ENCODE results near the gene KAT8.

The KAT8 gene

DNA sequence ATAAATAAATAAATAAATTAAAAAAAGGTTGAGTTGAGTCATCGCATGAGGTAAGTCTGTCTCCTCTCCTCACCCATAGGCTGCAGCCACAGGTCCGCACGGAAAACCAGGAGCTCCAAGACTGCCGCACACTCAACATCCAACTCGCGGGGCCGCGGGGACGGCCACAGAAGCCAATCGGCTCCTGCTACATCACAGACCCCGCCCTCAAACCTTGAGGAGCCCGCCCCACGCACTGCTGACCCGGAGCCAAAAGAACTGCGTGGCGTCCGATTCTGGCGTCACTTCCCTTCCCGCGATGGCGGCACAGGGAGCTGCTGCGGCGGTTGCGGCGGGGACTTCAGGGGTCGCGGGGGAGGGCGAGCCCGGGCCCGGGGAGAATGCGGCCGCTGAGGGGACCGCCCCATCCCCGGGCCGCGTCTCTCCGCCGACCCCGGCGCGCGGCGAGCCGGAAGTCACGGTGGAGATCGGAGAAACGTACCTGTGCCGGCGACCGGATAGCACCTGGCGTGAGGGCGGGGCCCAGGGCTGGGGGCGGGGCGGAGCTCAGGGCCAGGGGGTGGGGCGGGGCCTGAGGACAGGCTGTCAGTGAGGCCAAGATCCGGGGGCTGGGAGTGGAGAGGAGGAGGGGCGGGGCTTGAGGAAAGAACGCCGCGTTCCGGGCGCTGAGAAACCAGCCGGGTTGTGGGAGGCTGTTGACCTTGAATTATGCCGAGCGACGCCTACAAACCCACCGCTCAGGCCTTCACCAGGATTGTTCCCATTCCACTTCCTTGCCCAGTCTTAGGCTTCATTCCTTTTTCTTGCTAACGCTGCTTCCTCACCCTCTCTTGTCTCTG, at the start of gene KAT8:
Gene KAT8, plus strand, starts transcription at position 281 of the 839 bp plus-strand sequence. Its CDS starts 18 bp downstream, at position 299.
- DNase-seq = peak; percentile 99

DNA sequence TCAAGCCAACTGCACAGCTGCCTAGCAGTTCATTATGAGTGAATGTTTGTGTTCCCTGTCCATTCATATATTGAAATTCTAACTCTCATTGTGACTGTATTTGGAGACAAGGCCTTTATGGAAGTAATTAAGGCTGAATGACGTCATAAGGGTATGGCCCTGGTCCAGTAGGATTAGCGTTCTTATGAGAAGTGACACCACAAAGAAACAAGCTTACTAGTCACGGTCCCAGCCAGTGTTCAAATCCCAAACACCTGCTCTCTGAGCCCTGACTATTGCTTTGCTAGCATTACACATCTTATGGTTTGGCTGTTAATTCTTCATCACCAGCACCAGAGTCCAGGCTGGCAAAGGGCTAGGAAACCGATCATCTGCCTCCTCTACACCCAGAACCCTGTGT, 45.6 kb upstream of the KAT8 start:
- DNase-seq = no peak

DNA sequence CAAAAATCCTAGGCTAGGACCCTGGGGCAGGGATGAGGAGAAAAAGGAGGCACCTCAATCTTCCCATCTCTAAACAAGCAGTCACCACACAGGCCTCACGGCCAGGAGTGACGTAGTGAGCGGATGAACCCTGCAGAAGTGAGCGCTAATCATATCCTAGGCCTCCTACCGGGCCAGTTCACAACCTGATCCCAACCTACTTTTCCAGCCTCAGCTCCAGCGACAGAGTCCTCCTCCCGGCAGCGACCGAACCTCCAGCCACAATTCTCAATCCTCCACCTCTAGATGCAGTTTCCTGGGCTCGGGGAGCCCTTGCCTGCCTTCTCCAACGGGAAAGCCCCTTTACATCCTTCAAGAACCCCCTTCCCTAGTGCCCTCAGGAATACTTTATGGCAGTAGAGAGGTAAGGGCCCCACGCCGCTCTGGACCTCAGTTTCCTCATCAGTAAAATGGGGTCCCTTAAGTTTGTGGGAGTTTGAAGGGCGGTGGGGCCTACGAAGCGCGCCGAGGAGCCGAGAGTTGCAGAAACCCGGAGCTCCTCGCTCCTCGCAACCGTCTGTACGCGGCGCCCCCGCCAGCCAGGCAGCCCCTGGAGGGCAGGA, 44.8 kb upstream of the KAT8 start:
- DNase-seq = no peak

DNA sequence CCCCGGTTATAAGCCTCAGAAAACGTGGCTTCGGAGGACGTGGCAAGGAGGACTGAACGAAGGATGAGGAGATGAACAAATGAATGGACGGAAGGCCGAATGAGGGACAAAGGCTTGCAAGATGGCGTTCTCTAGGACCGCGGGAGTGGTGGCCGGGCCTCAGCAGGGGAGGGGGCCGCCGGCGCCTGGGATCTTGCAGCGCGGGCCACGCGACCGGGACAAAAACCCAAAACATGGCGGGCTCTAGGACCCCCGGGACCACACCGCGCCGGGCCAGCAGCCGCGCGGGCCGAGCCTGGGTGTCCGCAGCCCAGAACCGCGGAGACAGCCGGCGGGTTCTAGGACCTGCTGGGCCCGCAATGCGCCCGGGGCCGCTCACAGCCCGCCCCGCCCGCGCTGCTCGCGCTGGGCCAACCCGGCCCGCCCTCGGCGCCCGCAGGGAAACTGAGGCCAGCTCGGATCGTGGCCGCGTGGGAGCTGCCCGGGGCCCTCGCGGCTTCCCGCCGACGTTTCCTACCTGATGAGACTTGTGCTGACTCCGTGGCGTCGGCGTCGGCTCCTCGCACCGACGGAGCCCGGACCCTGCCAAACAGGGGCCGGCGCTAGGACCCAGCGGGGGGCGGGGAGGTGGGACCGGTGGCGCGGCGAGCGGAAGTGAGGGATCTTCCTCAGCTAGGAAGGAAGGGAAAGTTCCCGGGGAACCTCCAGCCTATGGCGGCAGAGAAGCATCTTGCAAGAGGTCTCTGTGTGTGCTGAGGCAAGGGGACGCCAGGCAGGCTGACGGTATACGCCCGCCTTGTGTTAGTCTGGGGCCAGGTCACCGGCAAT, 44.1 kb upstream of the KAT8 start:
- DNase-seq = peak; percentile 82

DNA sequence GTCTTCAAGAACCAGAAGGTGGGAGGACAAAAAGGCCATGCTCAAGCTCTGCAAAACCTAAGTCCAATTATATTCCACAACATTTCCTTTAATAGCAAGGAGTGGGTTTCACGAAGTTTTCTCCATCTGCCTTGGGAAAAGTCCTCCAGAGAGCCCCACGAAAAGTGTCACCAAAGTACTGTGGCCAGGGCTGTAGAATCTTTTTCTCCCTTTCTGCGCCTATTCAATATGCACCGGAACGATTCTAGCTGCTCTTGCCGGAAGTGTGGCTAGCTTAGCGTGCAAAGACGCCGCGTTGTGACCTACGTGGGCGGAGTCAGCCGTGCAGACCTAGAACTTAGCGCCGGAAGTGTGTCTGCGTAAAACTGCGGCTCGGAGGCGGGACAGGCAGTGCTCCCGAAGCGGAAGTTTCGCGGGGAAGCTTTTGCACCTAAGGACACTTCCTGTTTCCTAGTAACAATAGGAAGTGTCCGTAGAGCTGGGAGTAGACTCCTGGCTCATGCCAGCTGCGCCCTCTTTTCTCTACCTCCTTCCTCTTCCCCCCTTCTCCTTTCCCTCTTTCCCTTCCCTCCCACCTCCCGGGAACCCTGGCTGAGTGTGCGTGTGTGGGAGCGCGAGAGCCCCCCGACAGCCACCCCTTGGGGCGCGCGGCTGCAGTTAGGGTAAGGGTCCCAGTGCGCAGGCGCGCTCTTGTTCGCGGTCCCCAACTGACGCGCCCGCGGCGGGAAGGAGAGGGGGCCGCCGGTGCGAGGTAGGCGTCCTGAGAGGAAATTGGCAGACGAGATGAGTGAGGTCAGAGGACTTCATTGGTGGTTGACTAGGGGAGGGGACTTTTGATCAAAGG, 43.3 kb upstream of the KAT8 start, which contains the start of the genes ZNF646 and ZNF668:
Gene ZNF646, plus strand, starts transcription at position 453 of the 844 bp plus-strand sequence. CDS start 1,903 bp downstream, outside the sequence.
Gene ZNF668, minus strand, starts transcription at position 271 of the 844 bp plus-strand sequence. CDS start 9,781 bp downstream, outside the sequence.
- DNase-seq = peak; percentile 99

DNA sequence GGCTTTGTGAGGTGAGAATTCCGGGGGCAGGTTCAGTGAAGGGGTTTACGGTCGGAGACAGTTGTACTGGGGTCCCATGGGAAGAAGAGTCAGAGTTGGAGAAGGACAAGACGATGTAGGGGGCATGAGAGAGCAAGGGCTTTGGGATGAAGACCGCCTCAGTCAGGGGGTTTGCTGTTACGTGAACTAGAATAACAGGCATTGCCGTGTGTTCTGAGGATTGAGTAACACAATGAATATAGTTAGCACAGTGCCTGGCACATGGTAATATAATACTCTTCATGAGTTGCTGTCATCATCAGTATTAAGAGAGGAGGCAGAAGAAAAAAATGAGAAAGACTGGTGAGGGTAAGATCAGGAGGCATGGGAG, 42.7 kb upstream of the KAT8 start:
- DNase-seq = no peak

DNA sequence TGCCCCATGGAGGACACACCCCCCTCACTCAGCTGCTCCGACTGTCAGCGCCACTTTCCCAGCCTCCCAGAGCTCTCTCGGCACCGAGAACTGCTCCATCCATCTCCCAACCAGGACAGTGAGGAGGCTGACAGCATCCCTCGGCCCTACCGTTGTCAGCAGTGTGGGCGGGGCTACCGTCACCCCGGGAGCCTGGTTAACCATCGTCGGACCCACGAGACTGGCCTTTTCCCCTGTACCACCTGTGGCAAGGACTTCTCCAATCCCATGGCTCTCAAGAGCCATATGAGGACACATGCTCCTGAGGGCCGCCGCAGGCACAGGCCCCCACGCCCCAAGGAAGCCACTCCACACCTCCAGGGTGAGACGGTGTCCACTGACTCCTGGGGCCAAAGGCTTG, 41.1 kb upstream of the KAT8 start:
- DNase-seq = no peak

DNA sequence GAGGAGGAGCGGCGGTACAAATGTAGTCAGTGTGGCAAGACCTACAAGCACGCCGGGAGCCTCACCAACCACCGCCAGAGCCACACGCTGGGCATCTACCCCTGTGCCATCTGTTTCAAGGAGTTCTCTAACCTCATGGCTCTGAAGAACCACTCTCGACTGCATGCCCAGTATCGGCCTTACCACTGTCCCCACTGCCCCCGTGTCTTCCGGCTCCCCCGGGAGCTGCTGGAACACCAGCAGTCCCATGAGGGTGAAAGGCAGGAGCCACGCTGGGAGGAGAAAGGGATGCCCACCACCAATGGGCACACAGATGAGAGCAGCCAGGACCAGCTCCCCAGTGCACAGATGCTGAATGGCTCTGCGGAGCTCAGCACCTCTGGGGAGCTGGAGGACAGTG, 40.4 kb upstream of the KAT8 start:
- DNase-seq = no peak

DNA sequence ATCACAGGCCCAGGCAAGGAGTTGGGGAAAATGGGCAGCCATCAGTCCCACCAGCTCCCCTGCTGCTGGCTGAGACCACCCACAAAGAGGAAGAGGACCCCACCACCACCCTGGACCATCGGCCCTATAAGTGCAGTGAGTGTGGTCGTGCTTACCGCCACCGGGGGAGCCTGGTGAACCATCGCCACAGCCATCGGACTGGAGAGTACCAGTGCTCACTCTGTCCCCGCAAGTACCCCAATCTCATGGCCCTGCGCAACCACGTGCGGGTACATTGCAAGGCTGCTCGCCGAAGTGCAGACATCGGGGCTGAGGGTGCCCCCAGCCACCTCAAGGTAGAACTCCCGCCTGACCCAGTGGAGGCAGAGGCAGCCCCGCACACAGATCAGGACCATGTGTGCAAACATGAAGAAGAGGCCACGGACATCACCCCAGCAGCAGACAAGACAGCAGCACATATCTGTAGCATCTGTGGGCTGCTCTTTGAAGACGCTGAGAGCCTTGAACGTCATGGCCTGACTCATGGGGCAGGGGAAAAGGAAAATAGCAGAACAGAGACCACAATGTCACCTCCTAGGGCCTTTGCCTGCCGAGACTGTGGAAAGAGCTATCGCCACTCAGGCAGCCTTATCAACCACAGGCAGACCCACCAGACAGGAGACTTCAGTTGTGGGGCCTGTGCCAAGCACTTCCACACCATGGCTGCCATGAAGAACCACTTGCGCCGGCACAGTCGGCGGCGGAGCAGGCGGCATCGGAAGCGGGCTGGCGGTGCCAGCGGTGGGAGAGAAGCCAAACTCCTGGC, 39.7 kb upstream of the KAT8 start:
- no peak for DNase-seq

DNA sequence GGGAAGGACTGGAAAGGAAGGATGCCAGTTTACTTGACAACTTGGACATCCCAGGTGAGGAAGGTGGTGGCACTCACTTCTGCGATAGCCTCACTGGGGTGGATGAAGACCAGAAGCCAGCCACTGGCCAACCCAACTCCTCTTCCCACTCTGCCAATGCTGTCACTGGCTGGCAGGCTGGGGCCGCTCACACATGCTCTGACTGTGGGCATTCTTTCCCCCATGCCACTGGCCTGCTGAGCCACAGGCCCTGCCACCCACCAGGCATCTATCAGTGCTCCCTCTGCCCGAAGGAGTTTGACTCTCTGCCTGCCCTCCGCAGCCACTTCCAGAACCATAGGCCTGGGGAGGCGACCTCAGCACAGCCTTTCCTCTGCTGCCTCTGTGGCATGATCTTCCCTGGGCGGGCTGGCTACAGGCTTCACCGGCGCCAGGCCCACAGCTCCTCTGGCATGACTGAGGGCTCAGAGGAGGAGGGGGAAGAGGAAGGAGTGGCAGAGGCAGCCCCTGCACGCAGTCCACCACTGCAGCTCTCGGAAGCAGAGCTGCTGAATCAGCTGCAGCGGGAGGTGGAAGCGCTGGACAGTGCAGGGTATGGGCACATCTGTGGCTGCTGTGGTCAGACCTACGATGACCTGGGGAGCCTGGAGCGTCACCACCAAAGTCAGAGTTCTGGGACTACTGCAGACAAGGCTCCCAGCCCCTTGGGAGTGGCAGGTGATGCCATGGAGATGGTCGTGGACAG, 38.7 kb upstream of the KAT8 start:
- DNase-seq = no peak

DNA sequence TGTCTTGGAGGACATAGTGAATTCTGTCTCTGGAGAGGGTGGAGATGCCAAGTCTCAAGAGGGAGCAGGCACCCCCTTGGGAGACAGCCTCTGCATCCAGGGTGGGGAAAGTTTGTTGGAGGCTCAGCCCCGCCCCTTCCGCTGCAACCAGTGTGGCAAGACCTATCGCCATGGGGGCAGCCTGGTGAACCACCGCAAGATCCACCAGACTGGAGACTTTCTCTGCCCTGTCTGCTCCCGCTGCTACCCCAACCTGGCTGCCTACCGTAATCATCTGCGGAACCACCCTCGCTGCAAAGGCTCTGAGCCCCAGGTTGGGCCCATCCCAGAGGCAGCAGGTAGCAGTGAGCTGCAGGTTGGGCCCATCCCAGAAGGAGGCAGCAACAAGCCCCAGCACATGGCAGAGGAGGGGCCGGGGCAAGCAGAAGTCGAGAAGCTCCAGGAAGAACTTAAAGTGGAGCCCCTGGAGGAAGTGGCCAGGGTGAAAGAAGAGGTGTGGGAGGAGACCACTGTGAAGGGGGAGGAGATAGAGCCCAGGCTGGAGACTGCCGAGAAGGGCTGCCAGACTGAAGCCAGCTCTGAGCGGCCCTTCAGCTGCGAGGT, 38.0 kb upstream of the KAT8 start:
- no peak for DNase-seq

DNA sequence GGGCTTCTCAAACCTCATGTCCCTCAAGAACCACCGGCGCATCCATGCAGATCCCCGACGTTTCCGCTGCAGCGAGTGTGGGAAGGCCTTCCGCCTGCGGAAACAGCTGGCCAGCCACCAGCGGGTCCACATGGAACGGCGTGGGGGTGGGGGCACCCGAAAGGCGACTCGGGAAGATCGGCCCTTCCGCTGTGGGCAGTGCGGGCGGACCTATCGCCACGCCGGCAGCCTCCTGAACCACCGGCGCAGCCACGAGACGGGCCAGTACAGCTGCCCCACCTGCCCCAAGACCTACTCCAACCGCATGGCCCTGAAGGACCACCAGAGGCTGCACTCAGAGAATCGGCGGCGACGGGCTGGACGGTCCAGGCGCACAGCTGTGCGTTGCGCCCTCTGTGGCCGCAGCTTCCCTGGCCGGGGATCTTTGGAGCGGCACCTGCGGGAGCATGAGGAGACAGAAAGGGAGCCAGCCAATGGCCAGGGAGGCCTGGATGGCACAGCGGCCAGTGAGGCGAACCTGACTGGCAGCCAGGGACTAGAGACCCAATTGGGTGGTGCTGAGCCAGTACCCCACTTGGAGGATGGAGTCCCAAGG, 37.3 kb upstream of the KAT8 start:
- no peak for DNase-seq

DNA sequence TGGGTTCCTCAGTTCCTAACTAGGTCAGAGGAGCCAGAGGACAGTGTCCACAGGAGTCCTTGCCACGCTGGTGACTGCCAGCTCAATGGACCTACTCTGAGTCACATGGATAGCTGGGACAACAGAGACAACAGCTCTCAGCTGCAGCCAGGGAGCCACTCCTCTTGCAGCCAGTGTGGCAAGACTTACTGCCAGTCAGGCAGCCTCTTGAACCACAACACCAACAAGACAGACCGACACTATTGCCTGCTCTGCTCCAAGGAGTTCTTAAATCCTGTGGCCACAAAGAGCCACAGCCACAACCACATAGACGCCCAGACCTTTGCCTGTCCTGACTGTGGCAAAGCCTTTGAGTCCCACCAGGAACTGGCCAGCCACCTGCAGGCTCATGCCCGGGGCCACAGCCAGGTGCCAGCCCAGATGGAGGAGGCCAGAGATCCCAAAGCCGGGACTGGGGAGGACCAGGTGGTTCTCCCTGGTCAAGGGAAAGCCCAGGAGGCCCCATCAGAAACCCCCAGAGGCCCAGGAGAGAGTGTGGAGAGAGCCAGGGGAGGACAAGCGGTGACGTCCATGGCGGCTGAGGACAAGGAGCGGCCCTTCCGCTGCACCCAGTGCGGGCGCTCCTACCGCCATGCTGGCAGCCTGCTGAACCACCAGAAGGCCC, 36.6 kb upstream of the KAT8 start:
- DNase-seq = no peak

DNA sequence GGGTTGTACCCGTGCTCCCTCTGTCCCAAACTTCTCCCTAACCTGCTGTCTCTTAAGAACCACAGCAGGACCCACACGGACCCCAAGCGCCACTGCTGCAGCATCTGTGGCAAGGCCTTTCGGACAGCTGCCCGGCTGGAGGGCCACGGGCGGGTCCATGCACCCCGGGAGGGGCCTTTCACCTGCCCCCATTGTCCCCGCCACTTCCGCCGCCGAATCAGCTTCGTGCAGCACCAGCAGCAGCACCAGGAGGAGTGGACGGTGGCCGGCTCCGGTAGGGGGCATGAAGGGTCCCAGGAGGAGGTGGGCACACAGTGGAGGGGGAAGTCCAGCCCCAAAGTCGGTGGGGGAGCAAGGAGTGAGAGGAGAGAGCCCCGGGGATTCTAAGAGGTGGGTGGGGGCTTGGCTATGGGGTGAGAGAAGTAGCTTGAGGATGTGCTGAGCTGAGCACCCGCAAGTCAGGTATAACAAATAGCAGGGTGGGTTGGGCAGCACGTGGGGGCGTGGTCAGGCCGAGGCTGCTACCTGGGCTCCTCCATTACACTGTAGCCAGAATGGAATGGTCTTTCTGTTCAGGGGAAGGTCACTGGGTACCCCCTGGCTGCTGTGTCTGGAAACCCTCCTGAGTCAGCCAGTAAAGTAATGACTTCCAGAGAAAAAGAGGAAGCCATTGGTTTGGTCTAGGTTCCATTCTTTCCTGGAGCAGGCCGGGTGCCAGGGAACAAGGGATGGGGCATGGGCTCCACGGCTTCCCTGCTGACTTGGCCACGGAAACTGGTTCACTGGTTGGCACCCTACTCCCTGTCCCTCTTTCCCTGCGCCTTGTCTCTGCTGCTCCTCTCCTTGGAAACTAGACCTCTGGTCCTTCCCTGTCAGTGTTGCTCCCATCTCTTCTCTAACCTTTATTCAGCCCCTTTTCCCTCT, 35.8 kb upstream of the KAT8 start:
- DNase-seq = no peak

DNA sequence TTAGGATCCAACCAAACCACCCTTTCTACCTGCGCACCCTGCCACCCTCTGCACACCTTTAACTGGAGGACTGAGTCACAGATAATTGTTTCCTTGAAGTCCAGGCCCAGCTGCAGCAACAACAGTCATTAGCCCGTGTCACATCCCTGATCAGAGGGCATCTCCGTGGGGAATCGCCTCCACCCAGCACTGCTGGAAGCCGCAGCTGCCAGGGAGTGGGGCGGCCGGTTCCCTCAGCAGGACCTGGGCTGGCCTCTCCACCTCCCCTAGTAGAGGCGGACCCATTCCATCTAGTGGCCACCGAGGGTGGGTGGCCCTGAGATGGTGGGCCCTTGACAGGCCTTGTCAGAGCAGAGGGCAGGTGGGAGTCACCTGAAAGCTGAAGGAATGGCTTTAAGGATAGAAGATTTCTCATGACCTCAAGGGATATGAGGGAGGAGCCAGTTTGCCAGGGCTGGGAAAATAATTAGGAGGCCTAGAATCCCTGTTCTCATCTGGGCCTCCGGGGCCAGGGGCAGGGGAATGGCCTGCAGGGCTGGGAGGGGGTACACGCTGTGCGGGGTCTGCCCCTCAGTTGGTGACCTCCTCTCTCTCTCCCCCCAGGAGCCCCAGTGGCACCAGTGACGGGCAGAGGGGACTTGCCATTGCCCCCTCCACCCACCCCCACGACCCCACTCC, 35.0 kb upstream of the KAT8 start:
- DNase-seq = no peak

DNA sequence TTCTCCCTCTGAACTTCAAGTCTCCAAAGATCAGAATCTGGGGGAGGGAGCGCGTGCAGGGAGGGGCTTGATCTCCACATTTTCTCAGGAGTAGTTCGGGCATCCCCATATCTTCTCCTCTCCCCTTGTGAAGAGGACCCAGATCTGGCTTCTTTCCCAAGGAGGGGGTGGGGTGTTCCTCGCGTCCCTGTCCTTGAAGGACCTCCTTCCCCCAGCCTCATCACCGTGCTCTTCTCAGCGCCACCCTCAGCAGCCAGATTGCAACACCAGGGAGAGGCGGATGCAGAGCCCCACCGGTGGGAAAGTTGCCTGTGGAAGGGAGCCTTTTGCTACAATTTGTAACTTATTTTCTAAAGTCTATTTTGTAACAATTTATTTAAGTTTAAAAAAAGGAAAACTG, 34.4 kb upstream of the KAT8 start:
- no peak for DNase-seq

DNA sequence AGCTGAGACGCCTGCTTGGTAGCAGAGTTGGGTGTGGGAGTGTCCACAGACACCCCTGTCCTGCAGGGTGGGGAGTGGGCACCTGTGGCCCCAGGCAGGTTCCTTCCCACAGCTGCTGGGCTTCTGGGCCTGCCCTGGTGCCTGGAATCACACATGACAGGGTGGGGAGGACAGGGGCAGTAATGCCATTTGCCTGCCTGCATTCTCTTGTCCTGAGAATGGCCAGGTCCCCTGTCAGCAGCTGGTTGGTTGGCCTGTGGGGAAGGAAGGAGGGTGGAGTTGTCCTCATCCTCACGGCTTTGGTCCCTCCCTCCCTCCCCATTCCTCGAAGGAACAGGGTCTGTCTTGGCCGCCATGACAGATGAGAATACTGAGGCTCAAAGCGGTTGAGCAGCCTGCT, 33.9 kb upstream of the KAT8 start:
- DNase-seq = no peak

DNA sequence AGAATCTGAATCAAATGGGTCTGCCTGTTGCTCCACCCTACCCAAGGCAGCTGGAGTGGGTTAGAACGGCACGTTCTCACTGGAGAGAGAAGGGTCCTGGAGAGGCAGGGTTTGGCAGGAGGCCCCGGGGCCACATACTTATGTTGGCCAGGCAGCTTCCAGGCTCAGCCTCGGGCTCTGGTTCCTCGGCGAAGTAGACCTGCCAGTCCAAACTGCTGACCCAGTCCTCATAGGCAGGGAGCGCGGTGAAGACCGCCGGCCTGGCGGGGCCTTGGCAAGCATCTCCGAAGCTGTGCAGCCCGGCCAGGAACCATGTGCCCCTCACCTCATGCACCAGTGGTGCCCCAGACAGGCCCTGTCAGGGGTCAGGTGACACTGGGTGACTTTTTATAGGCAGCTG, 33.5 kb upstream of the KAT8 start:
- no peak for DNase-seq

Measured in NCI-H1436 (cell line).